Dendritic cell treated with granulocyte-macrophage colony-stimulating factor and Interleukin-4, amounts not matched to agents 40 ng/mL and 50 ng/mL, for 4 days (primary cell): Measurements from ENCODE around the gene CNOT3.
"Not testable (repeated sequence)": the region's sequence is repeated elsewhere in the genome, so short reads cannot be mapped to it uniquely, and the experiment has no call there.

Experiments
- H3K27ac Mint-ChIP-seq: one replicate; pipeline ENCODE4 v1.8.0; 2022; ENCODE audit warnings: mild to moderate bottlenecking, mixed read lengths
- H3K27me3 Mint-ChIP-seq: one replicate; pipeline ENCODE4 v1.8.0; 2022; ENCODE audit warnings: mild to moderate bottlenecking, mixed read lengths
- H3K36me3 Mint-ChIP-seq: one replicate; pipeline ENCODE4 v1.8.0; 2022; ENCODE audit warnings: low read depth, mixed read lengths
- H3K4me1 Mint-ChIP-seq: one replicate; pipeline ENCODE4 v1.8.0; 2022; ENCODE audit warnings: low read depth, mixed read lengths
- H3K4me3 Mint-ChIP-seq: one replicate; pipeline ENCODE4 v1.8.0; 2022; ENCODE audit warnings: mild to moderate bottlenecking, moderate library complexity, mixed read lengths
- H3K9me3 Mint-ChIP-seq: one replicate; pipeline ENCODE4 v1.8.0; 2022; ENCODE audit warnings: mixed read lengths
- intact Hi-C: fragments of 100-400 bp; cut with micrococcal nuclease; formaldehyde crosslinking; loops from one replicate; pipeline ENCODE4 v1.15.0; 2022

CNOT3 gene

GRCh38 chr19:54137699-54138488 is at the start of gene CNOT3:
TSS of gene CNOT3 (plus strand) at chr19:54137762. CDS start at chr19:54142979, 5,217 bp downstream.
- Mint-ChIP-seq H3K4me1 (peaks cover 58% of the 10 kb centered on the region), H3K27ac (peak within 1 kb of the TSS; percentile 90)
- intact Hi-C loops, result loop anchor here (1.0 to 2.0 kb wide), 3 partner anchors 21 to 269 kb away; partner anchors contain the start of genes LENG1 and NDUFA3

DNA sequence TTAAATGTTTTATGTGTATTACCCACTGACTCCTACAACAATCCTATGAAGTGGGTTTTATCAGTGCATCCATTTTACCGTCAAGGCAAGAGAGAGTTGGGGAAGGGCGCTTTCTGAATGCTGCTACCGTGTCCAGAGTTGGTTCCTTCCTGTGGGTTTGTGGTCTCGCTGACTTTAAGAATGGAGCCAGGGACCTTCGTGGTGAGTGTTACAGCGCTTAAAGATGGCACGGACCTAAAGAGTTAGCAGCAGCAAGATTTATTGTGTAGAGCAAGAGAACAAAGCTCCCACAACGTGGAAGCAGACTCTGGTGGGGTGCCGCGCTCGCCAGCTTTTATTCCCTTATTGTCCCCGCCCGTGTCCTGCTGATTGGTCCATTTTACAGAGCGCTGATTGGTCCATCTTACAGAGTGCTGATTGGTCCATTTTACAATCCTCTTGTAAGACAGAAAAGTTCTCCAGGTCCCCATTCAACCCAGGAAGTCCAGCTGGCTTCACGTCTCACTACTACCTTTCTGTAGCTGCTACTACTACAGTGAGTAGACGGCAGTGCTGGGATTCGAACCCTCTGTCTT is 43.0 kb upstream of the CNOT3 start:
- intact Hi-C loops, result no loop called here
- no peaks in the 10 kb centered on the region for H3K9me3 Mint-ChIP-seq
- H3K4me1 Mint-ChIP-seq, result peaks cover 44% of the 10 kb centered on the region
- peaks cover 42% of the 10 kb centered on the region for H3K36me3 Mint-ChIP-seq
- H3K27ac Mint-ChIP-seq, result no peak overlapping the region
- H3K4me3 Mint-ChIP-seq, result no peak overlapping the region
- peaks cover 2% of the 10 kb centered on the region for H3K27me3 Mint-ChIP-seq

More at GRCh38 chr19:54137699-54138488, at the start of gene CNOT3:
- Mint-ChIP-seq H3K36me3 (peaks cover 52% of the 10 kb centered on the region), H3K9me3 (no peaks in the 10 kb centered on the region), H3K27me3 (peaks cover 9% of the 10 kb centered on the region), H3K4me3 (peak within 1 kb of the TSS; percentile 87)

- Mint-ChIP-seq H3K9me3 (no peaks in the 10 kb centered on the region), H3K4me3 (peak overlapping the region; percentile 74), H3K36me3 (peaks cover 48% of the 10 kb centered on the region), H3K27ac (no peak overlapping the region), H3K4me1 (peaks cover 52% of the 10 kb centered on the region), H3K27me3 (peaks cover 2% of the 10 kb centered on the region)
- intact Hi-C loops, result loop anchor here (5.0 kb wide), 1 partner anchor 33 kb away; the partner anchor contains the start of gene VSTM1
These were observed 42.3 kb upstream of the CNOT3 start for GRCh38 chr19:54095136-54095858.

DNA sequence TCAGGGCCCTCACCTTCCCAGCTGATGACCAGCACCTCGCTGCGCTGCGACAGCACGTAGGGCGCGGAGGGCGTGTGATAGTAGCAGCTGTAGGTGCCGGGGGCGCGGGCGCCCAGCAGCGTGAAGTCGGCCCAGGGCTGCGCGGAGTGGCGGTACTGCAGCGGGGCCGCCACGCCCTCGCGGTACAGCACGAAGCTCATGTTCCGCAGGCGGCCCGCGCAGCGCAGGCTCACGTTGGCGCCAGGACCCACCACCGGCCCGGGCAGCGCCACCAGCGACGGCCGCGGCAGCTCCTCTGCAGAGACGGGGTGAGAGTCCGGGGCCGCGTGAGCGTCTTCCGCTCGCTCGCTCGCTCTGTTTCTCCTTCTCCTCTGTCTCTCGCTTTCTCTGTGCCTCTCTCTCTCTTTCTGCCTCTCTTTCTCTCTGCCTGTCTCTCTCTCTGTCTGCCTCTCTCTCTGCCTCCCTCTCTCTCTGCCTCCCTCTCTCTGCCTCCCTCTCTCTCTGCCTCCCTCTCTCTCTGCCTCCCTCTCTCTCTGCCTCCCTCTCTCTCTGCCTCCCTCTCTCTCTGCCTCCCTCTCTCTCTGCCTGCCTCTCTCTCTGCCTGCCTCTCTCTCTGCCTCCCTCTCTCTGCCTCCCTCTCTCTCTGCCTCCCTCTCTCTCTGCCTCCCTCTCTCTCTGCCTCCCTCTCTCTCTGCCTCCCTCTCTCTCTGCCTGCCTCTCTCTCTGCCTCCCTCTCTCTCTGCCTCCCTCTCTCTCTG is 41.5 kb upstream of the CNOT3 start:
- not testable (repeated sequence) for H3K9me3 Mint-ChIP-seq, H3K27me3 Mint-ChIP-seq
- peaks cover 54% of the 10 kb centered on the region for H3K36me3 Mint-ChIP-seq
- H3K4me3 Mint-ChIP-seq, result peak overlapping the region; percentile 83
- intact Hi-C loops, result loop anchor here (5.0 kb wide), 1 partner anchor 34 kb away; the partner anchor contains the start of gene VSTM1
- H3K4me1 Mint-ChIP-seq, result peaks cover 59% of the 10 kb centered on the region
- H3K27ac Mint-ChIP-seq, result peak overlapping the region; percentile 76

GRCh38 chr19:54096617-54097106 is 40.9 kb upstream of the CNOT3 start:
- H3K9me3 Mint-ChIP-seq, result no peaks in the 10 kb centered on the region
- H3K4me1 Mint-ChIP-seq, result peaks cover 65% of the 10 kb centered on the region
- intact Hi-C loops, result loop anchor here (5.0 kb wide), 1 partner anchor 34 kb away; the partner anchor contains the start of gene VSTM1
- H3K27ac Mint-ChIP-seq, result peak overlapping the region; percentile 76
- H3K4me3 Mint-ChIP-seq, result peak overlapping the region; percentile 83
- peaks cover 54% of the 10 kb centered on the region for H3K36me3 Mint-ChIP-seq
- H3K27me3 Mint-ChIP-seq, result peaks cover 2% of the 10 kb centered on the region

- Mint-ChIP-seq H3K4me3 (peak overlapping the region; percentile 89), H3K27me3 (no peaks in the 10 kb centered on the region), H3K4me1 (peaks cover 81% of the 10 kb centered on the region), H3K27ac (peak overlapping the region; percentile 93), H3K9me3 (no peaks in the 10 kb centered on the region), H3K36me3 (peaks cover 59% of the 10 kb centered on the region)
- intact Hi-C loops, result loop anchor here (5.0 kb wide), 1 partner anchor 37 kb away; the partner anchor contains the start of gene VSTM1
These were observed 38.2 kb upstream of the CNOT3 start for GRCh38 chr19:54099190-54099902.

- peak overlapping the region; percentile 89 for H3K4me3 Mint-ChIP-seq
- intact Hi-C loops, result loop anchor here (5.0 kb wide), 1 partner anchor 38 kb away; the partner anchor contains the start of gene VSTM1
- H3K36me3 Mint-ChIP-seq, result peaks cover 54% of the 10 kb centered on the region
- H3K27ac Mint-ChIP-seq, result peak overlapping the region; percentile 93
- peaks cover 76% of the 10 kb centered on the region for H3K4me1 Mint-ChIP-seq
- H3K9me3 Mint-ChIP-seq, H3K27me3 Mint-ChIP-seq: not testable (repeated sequence)
These were observed 37.7 kb upstream of the CNOT3 start for GRCh38 chr19:54099903-54100255.

DNA sequence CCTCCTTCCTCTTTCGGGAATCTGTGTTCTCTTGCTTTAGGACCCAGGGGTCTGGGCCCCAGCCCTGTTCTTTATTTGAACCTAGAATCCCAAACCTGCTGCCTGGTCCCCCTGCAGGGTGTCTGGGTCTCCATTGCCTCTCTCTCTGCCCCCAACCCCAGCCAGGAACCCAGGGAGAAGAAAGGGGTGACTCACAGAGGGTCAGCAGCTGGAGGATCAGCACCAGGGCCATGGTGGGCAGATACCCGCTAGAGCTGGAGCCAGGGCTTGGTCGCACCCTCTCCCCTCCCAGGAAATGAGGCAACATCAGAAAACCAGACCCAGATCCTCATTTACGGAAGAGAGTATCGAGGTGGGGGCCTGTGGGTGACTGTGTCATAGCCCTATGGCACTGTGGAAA is 37.0 kb upstream of the CNOT3 start, which contains the start of gene OSCAR:
Gene OSCAR (minus strand): TSS at position 243 of the 400 bp plus-strand sequence. CDS start 11 bp downstream, at position 232.
- Mint-ChIP-seq H3K9me3 (no peaks in the 10 kb centered on the region), H3K4me1 (peaks cover 73% of the 10 kb centered on the region), H3K27me3 (no peaks in the 10 kb centered on the region), H3K36me3 (peaks cover 52% of the 10 kb centered on the region), H3K27ac (peak within 1 kb of the TSS; percentile 93), H3K4me3 (peak within 1 kb of the TSS; percentile 89)
- intact Hi-C loops, result no loop called here

DNA sequence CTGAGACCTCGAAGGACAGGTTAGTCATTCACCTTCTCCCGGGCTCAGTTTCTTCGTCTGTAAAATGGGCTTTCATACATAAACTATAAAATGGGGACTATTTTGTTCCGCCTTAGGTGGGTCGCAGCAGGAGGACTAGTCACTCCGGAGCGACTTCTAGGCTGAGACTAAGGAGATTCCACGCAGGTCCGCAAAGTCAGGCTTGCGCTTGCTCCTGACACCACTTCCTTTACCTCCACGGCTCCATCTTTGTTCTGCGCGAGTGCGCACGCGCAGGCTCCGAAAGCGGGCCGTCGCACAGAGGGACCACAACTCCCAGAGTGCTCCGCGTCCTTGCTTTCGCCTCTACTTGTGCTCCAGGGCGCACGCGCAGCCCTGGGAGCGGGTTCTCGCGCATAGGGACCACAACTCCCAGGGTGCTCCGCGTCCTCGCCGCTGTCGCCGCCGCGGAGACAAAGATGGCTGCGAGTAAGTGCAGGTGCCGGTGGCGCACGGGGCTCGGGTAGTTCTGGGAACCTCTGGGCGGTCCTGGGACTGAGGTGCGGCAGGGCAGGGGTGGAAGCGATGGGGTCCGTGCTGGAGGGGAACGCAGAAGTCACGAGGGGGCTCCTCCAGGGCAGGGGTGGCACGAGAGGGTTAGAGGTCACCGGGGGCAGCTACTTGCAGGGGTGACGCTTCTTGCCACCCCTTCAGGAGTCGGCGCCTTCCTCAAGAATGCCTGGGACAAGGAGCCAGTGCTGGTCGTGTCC is 35.0 kb upstream of the CNOT3 start, which contains the start of gene NDUFA3:
Gene NDUFA3 (plus strand): TSS at position 435 of the 749 bp plus-strand sequence. CDS start 24 bp downstream, at position 459.
- peaks cover 65% of the 10 kb centered on the region for H3K4me1 Mint-ChIP-seq
- H3K27me3 Mint-ChIP-seq, result no peaks in the 10 kb centered on the region
- no peaks in the 10 kb centered on the region for H3K9me3 Mint-ChIP-seq
- peak within 1 kb of the TSS; percentile 100 for H3K4me3 Mint-ChIP-seq
- peak within 1 kb of the TSS; percentile 93 for H3K27ac Mint-ChIP-seq
- intact Hi-C loops, result loop anchor here (1.0 kb wide), 2 partner anchors 13 to 35 kb away; partner anchors contain the start of genes CNOT3, PRPF31 and TFPT
- peaks cover 58% of the 10 kb centered on the region for H3K36me3 Mint-ChIP-seq

DNA sequence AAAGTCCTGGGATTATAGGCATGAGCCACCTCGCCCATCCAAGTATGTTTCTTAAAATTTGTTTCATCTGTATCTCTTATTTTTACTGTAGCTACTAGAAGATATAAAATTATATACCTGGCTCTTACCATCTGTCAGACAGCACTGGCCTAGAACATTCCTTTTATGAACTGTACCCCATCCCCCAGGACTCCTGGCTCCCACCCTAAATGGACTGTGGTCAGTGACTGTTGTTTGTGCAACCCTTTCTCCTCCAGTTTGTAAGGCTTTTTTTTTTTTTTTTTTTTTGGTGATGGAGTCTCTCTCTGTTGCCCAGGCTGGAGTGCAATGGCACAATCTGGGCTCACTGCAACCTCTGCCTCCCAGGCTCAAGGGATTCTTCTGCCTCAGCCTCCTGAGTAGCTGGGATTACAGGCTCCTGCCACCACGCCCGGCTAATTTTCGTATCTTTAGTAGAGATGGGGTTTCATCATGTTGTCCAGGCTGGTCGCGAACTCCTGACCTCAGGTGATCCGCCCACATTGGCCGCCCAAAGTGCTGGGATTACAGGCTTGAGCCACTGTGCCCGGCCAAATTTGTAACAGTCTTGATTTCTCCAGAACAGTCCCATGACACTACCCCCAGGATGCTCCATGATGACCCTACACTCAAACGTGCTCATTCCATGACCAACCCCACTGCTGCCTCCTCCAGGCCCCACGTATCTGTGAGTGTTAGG is 32.4 kb upstream of the CNOT3 start:
- Mint-ChIP-seq H3K4me1 (peaks cover 56% of the 10 kb centered on the region), H3K27ac (no peak overlapping the region), H3K27me3 (no peaks in the 10 kb centered on the region), H3K4me3 (no peak overlapping the region), H3K36me3 (peaks cover 71% of the 10 kb centered on the region), H3K9me3 (no peaks in the 10 kb centered on the region)
- intact Hi-C loops, result no loop called here

- no peak overlapping the region for H3K4me3 Mint-ChIP-seq
- H3K27me3 Mint-ChIP-seq, result no peaks in the 10 kb centered on the region
- intact Hi-C loops, result no loop called here
- H3K27ac Mint-ChIP-seq, result no peak overlapping the region
- H3K9me3 Mint-ChIP-seq, result no peaks in the 10 kb centered on the region
- H3K4me1 Mint-ChIP-seq, result peaks cover 54% of the 10 kb centered on the region
- H3K36me3 Mint-ChIP-seq, result peaks cover 71% of the 10 kb centered on the region
These were observed 31.8 kb upstream of the CNOT3 start for GRCh38 chr19:54105796-54106195.
